ENCODE data around the gene CAPN5. TPM values are rescaled to one million over a fixed set of nuclear protein-coding genes. Genes with fewer than 3 reads are reported as not detected.

Gene CAPN5
- total and polyA plus RNA-seq, 2 of the 8 experiments (the other 6 are each of a cell fraction or from before 2014, with no cell fraction given), result 21.5 to 22.4 TPM

- H3K79me1 ChIP-seq (ENCODE audit: low read depth, low read length), result no peaks in the 10 kb centered on the region
- no peak overlapping the region for H3K14ac ChIP-seq (ENCODE audit: insufficient read length)
- H3K23me2 ChIP-seq (ENCODE audit: low read depth, low read length), result no peaks in the 10 kb centered on the region
- no peaks in the 10 kb centered on the region for H3K79me2 ChIP-seq (ENCODE audit: control insufficient read depth in 1 of 2, insufficient read depth in 2 of 2, low read length in 2 of 2)
- FAIRE-seq (no peak), DNase-seq (ENCODE audit: low read depth in 1 of 2, low spot score in 2 of 2) (no peak)
- 94% methylated on average over 13 of the region's 13 CpGs; no CpG with 5 or more reads in 1 of the 2 experiments for WGBS, 2 experiments (ENCODE audit: extremely low coverage in 1 of 2, insufficient coverage in 1 of 2, insufficient read length in 1 of 2, insufficient replicate concordance in 2 of 2, low coverage in 1 of 2, low lambda C conversion rate in 2 of 2, missing lambda C conversion rate in 1 of 2)
- H3K56ac ChIP-seq (replicated peaks; ENCODE audit: insufficient read length, low read depth, low read length), result no peak overlapping the region
- no peak overlapping the region for H2AFZ ChIP-seq (ENCODE audit: low read length)
- no peak overlapping the region for H2BK12ac ChIP-seq (ENCODE audit: low read depth, low read length)
- no peak overlapping the region for H4K5ac ChIP-seq (ENCODE audit: insufficient read length, low read depth, low read length)
- no peak overlapping the region for H2BK20ac ChIP-seq (ENCODE audit: low read length)
- no peaks in the 10 kb centered on the region; a peak in 1 of 7 replicates for H3K4me1 ChIP-seq (replicated peaks in 1 of 4; ENCODE audit: control insufficient read depth in 3 of 4, insufficient read depth in 4 of 4, low read length in 3 of 4)
- no peak overlapping the region for H2BK5ac ChIP-seq (ENCODE audit: low read depth, low read length)
- H2BK120ac ChIP-seq (replicated peaks; ENCODE audit: low read depth, low read length), result no peak overlapping the region
- no peaks in the 10 kb centered on the region; a peak in 1 of 8 replicates for H3K36me3 ChIP-seq (ENCODE audit: control insufficient read depth in 2 of 4, insufficient read depth in 4 of 4, low read length in 3 of 4)
- no peak overlapping the region for H4K8ac ChIP-seq (ENCODE audit: extremely low read depth, insufficient read depth, low read length)
- ChIA-PET CTCF (ENCODE audit: partially characterized antibody) (interaction anchor here (0.9 to 16.2 kb wide), 12 partner anchors 9 to 76 kb away, joined by 3 to 104 read pairs (median 5); partner anchors contain the start of gene MYO7A), POLR2A (ENCODE audit: partially characterized antibody) (no interaction called here)
- TF ChIP-seq BACH1 (IDR thresholded peaks at IDR 0.05; ENCODE audit: low read length), result no peak
- no peak for TF ChIP-seq EP300 (IDR thresholded peaks at IDR 0.05; ENCODE audit: borderline replicate concordance in 1 of 2, low read depth in 2 of 2, low read length in 2 of 2)
- no peak for TF ChIP-seq FOSL1 (IDR thresholded peaks at IDR 0.05; ENCODE audit: insufficient read depth, low read depth, low read length)
- no peak for TF ChIP-seq SRF (IDR thresholded peaks at IDR 0.05; ENCODE audit: low read depth, low read length)
- TF ChIP-seq RFX5 (IDR thresholded peaks at IDR 0.05; ENCODE audit: borderline replicate concordance, low read depth, low read length), result no peak
- no peak for TF ChIP-seq CEBPB (IDR thresholded peaks at IDR 0.05; ENCODE audit: low read depth, low read length)
- TF ChIP-seq CREB1 (IDR thresholded peaks at IDR 0.05), result no peak
- no peak for TF ChIP-seq TEAD4 (IDR thresholded peaks at IDR 0.05; ENCODE audit: low read depth, low read length)
- no peak for TF ChIP-seq E2F6 (IDR thresholded peaks at IDR 0.05)
- TF ChIP-seq NRF1 (IDR thresholded peaks at IDR 0.05; ENCODE audit: low read depth, low read length), result no peak
- H4K20me1 ChIP-seq (replicated peaks in 1 of 2; ENCODE audit: control insufficient read depth in 1 of 2, insufficient read depth in 2 of 2, low read length in 2 of 2), result no peaks in the 10 kb centered on the region
- H3K23ac ChIP-seq (ENCODE audit: insufficient read length), result no peak overlapping the region
- H3K18ac ChIP-seq (ENCODE audit: extremely low read depth, low read length), result no peak overlapping the region
- H3K27ac ChIP-seq (ENCODE audit: low read depth, low read length), result no peak overlapping the region
- no peak overlapping the region for H3K4me2 ChIP-seq (ENCODE audit: insufficient read depth in 1 of 2, low read depth in 2 of 2, low read length in 2 of 2)
- H3K4me3 ChIP-seq (ENCODE audit: extremely low read depth in 1 of 4, insufficient read depth in 2 of 4, low read depth in 3 of 4, low read length in 4 of 4), result no peak overlapping the region
- H3K27me3 ChIP-seq (replicated peaks in 1 of 4; ENCODE audit: control insufficient read depth in 3 of 4, extremely low read depth in 1 of 4, insufficient read depth in 3 of 4, low read length in 3 of 4), result no peaks in the 10 kb centered on the region
- H3K9ac ChIP-seq (replicated peaks in 1 of 4; ENCODE audit: extremely low read depth in 1 of 4, low read depth in 3 of 4, low read length in 3 of 4), result no peak overlapping the region
- no peak overlapping the region for H2BK15ac ChIP-seq (ENCODE audit: low read length)
- no peak overlapping the region for H2AK5ac ChIP-seq (ENCODE audit: low read depth, low read length)
- no peak overlapping the region for H4K91ac ChIP-seq (replicated peaks; ENCODE audit: insufficient read length, low read length)
- no peaks in the 10 kb centered on the region for H3K9me3 ChIP-seq (ENCODE audit: insufficient read depth in 2 of 2, low read depth in 1 of 2, low read length in 1 of 2)
- no peak overlapping the region for H3K4ac ChIP-seq (replicated peaks; ENCODE audit: insufficient read length, low read depth, low read length)
Measured at GRCh38 chr11:77155556-77156130, 88.9 kb downstream of the CAPN5 start.
